A549 (cell line): ENCODE results near the gene PAXIP1. TPM values are rescaled to one million over a fixed set of nuclear protein-coding genes. Genes with fewer than 3 reads are reported as not detected.

Experiments used
- ATAC-seq, 2 experiments: fragments of 200-7000 bp in 1 of 2; fragments of >200 bp in 1 of 2; cut with Nextera tagmentation in 1 of 2; cut with Tn5 transposase in 1 of 2; 3 replicates each; pipeline versions ENCODE4 v1.8.0 to v1.9.1; 2018 to 2020; ENCODE audit warnings: mild to moderate bottlenecking in 1 of 2, moderate library complexity in 1 of 2
- CTCF ChIA-PET: fragments of 300-600 bp; sonication (Branson Sonifier 250); formaldehyde crosslinking; extraction: SDS; loops from one replicate; lab custom pipeline; 2021; ENCODE audit warnings: antibody characterized with exemption, inconsistent platforms; lab: Yijun Ruan, JAX
- POLR2A ChIA-PET: fragments of 350-600 bp; formaldehyde crosslinking; extraction: SDS; loops from one replicate; lab custom pipeline; 2021; ENCODE audit warnings: antibody characterized with exemption, inconsistent platforms; lab: Yijun Ruan, JAX
- DNase-seq, 2 experiments: peaks; one replicate each; pipeline versions ENCODE4 v3.0.0 to v3.0.0-alpha.2; 2011 to 2016; ENCODE audit warnings: low read depth in 1 of 2, low spot score in 1 of 2
- FAIRE-seq: peaks from 2 replicates; lab custom pipeline; 2011; peaks lifted over from hg19 to GRCh38; lab: Jason Lieb, UNC
- H3K27ac ChIP-seq, 2 experiments: fragments of >200 bp; sonication (Bioruptor Twin); formaldehyde crosslinking; 3 replicates each; pipeline ENCODE4 v1.5.1; 2016 to 2017
- H3K4me1 ChIP-seq: fragments of >200 bp; sonication (Bioruptor Twin); formaldehyde crosslinking; 3 replicates; pipeline ENCODE4 v1.6.1; 2016
- H3K4me2 ChIP-seq: fragments of >200 bp; sonication (Bioruptor Twin); formaldehyde crosslinking; 3 replicates; pipeline ENCODE4 v1.6.1; 2016
- H3K4me3 ChIP-seq: fragments of >200 bp; sonication (Bioruptor Twin); formaldehyde crosslinking; 3 replicates; pipeline ENCODE4 v1.5.1; 2016
- H3K9me3 ChIP-seq: fragments of >200 bp; sonication (Bioruptor Twin); formaldehyde crosslinking; 3 replicates; pipeline ENCODE4 v1.6.1; 2016
- BCL3 ChIP-seq: fragments of >200 bp; sonication (Bioruptor Twin); formaldehyde crosslinking; IDR thresholded peaks from 3 replicates; pipeline ENCODE4 v1.6.1; 2016
- CBX2 ChIP-seq: fragments of 200-600 bp; sonication (generic); IDR thresholded peaks from 2 replicates; pipeline ENCODE4 v1.6.1; 2016; ENCODE audit warnings: low read depth, mild to moderate bottlenecking, borderline replicate concordance
- CBX8 ChIP-seq: fragments of 200-600 bp; sonication (generic); IDR thresholded peaks from 2 replicates; pipeline ENCODE4 v1.6.1; 2016
- CEBPB ChIP-seq, 2 experiments: fragments of >200 bp in 1 of 2; sonication (Bioruptor Twin) in 1 of 2; formaldehyde crosslinking in 1 of 2; IDR thresholded peaks; 2 replicates each; pipeline ENCODE4 v1.6.1; 2012 to 2016
- CHD2 ChIP-seq: fragments of 150-350 bp; IDR thresholded peaks from 2 replicates; pipeline ENCODE4 v1.6.1; 2014; ENCODE audit warnings: low read length; ENCODE audit not compliant: partially characterized antibody
- CTCF ChIP-seq: fragments of >200 bp; sonication (Bioruptor Twin); formaldehyde crosslinking; IDR thresholded peaks from 3 replicates; pipeline ENCODE4 v1.5.1; 2016
- FOSL2 ChIP-seq, 2 experiments: fragments of 450-650 bp in 1 of 2; fragments of >200 bp in 1 of 2; sonication (Bioruptor Twin) in 1 of 2; formaldehyde crosslinking; IDR thresholded peaks; 2 replicates each; pipeline versions ENCODE4 v1.5.0 to v1.6.1; 2016 to 2020; ENCODE audit warnings: mild to moderate bottlenecking in 1 of 2, moderate library complexity in 1 of 2
- HDAC2 ChIP-seq: fragments of 200-600 bp; sonication (generic); IDR thresholded peaks from 2 replicates; pipeline ENCODE4 v1.6.1; 2016
- HEYL ChIP-seq: fragments of 250-450 bp; sonication (Bioruptor Pico); IDR thresholded peaks from 2 replicates; pipeline ENCODE4 v1.8.0; 2021; ENCODE audit warnings: mild to moderate bottlenecking, moderate library complexity
- HOXA7 ChIP-seq: fragments of 250-450 bp; sonication (Bioruptor Pico); IDR thresholded peaks from 2 replicates; pipeline ENCODE4 v1.5.0; 2020; ENCODE audit warnings: mild to moderate bottlenecking, moderate library complexity
- HOXB13 ChIP-seq: fragments of 250-450 bp; sonication (Bioruptor Pico); IDR thresholded peaks from 2 replicates; pipeline ENCODE4 v1.5.0; 2020; ENCODE audit warnings: low read depth, mild to moderate bottlenecking, moderate library complexity
- JUN ChIP-seq, 2 experiments: fragments of >200 bp; sonication (Bioruptor Twin); formaldehyde crosslinking; IDR thresholded peaks; 2 replicates in 1 of 2; 3 replicates in 1 of 2; pipeline ENCODE4 v1.6.1; 2016 to 2017
- JUNB ChIP-seq: fragments of >200 bp; sonication (Bioruptor Twin); formaldehyde crosslinking; IDR thresholded peaks from 2 replicates; pipeline ENCODE4 v1.6.1; 2016
- KDM1A ChIP-seq: fragments of 200-600 bp; sonication (generic); IDR thresholded peaks from 2 replicates; pipeline ENCODE4 v1.6.1; 2016; ENCODE audit warnings: low read depth, mild to moderate bottlenecking
- MAFK ChIP-seq: fragments of 450-650 bp; IDR thresholded peaks from 2 replicates; pipeline ENCODE4 v1.6.1; 2014; ENCODE audit not compliant: partially characterized antibody
- MAZ ChIP-seq: fragments of 150-350 bp; IDR thresholded peaks from 2 replicates; pipeline ENCODE4 v1.6.1; 2014; ENCODE audit warnings: antibody characterized with exemption, low read depth, low read length, borderline replicate concordance
- NFE2L2 ChIP-seq: fragments of 150-350 bp; conservative IDR thresholded peaks from 2 replicates; pipeline ENCODE4 v1.6.1; 2014; ENCODE audit warnings: low read length
- NR3C1 ChIP-seq: fragments of >200 bp; sonication (Bioruptor Twin); formaldehyde crosslinking; IDR thresholded peaks from 3 replicates; pipeline ENCODE4 v1.6.1; 2017
- PBX3 ChIP-seq: IDR thresholded peaks from 2 replicates; pipeline ENCODE4 v1.6.1; 2012
- RARB ChIP-seq: fragments of 250-450 bp; sonication (Bioruptor Pico); IDR thresholded peaks from 2 replicates; pipeline ENCODE4 v1.8.0; 2021; ENCODE audit warnings: mild to moderate bottlenecking, moderate library complexity
- RCOR1 ChIP-seq: fragments of 150-350 bp; IDR thresholded peaks from 2 replicates; pipeline ENCODE4 v1.6.1; 2014; ENCODE audit warnings: antibody characterized with exemption, low read length, low read depth
- ZFP36 ChIP-seq: fragments of 450-650 bp; IDR thresholded peaks from 2 replicates; pipeline ENCODE4 v1.6.1; 2014; ENCODE audit warnings: borderline replicate concordance; ENCODE audit not compliant: partially characterized antibody
- ZNF302 ChIP-seq: fragments of 250-450 bp; sonication (Bioruptor Pico); IDR thresholded peaks from 2 replicates; pipeline ENCODE4 v1.9.0; 2021; ENCODE audit warnings: inconsistent platforms, mild to moderate bottlenecking, moderate library complexity
- WGBS: methylation state at CpG from one replicate; pipeline ENCODE4 v1.1.6; 2017; ENCODE audit errors: missing lambda C conversion rate; 5-methylcytosine and 5-hydroxymethylcytosine counted together
- polyA plus RNA-seq, 4 experiments: library from polyadenylated mRNA; depleted of rRNA in 3 of 4; stranded (reverse); fragments of >200 nt; fragmentation: RNase III in 1 of 4; extraction: RNeasy Plus Mini Kit Qiagen cat#74134 plus additional on column Dnase treatment in 1 of 4; gene quantifications; 2 replicates in 3 of 4; 3 replicates in 1 of 4; pipeline ENCODE4 v1.2.3, GENCODE V29; 2011 to 2017
- TF ChIP-seq, protein P1 (sequence below): IDR thresholded peaks from 2 replicates; pipeline ENCODE4 v1.6.1; 2012; ENCODE audit warnings: low read depth, borderline replicate concordance

The PAXIP1 gene
- polyA plus RNA-seq, 2 of the 4 experiments (the other 2 are of a cell fraction) = 15.3 to 15.7 TPM

DNA sequence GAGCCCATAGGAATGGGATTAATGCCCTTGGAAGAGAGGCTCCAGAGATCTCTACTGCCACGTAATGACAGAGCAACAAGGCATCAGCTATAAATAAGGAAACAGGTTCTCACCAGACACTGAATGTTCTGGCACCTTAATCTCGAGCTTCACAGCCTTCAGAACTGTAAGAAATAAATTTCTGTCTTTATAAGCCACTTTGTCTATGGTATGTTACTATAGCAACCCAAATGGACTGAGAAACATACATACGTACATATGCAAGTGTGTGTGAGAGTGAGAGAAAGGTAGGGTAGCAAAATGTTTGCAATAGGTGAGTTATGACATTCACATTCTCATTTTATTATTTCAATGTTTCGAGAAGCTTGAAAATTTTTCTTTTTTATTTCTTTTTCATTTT is 45.1 kb upstream of the PAXIP1 start:
- FAIRE-seq = no peak
- ATAC-seq = no peak
- H3K9me3 ChIP-seq = no peaks in the 10 kb centered on the region
- ChIA-PET CTCF (interaction anchor here (1.2 kb wide), 1 partner anchor 13 kb away, joined by 4 read pairs; no protein-coding TSS in a partner anchor), POLR2A (no interaction called here)
- no peak overlapping the region for H3K4me3 ChIP-seq
- no peak for DNase-seq
- no peak overlapping the region for H3K27ac ChIP-seq
- H3K4me2 ChIP-seq = no peak overlapping the region
- TF ChIP-seq JUNB (no peak), MAZ (no peak), NR3C1 (no peak), CTCF (no peak), HOXA7 (CRISPR knock-in tag) (no peak), CHD2 (no peak), ZFP36 (no peak), CBX8 (no peak), HOXB13 (CRISPR knock-in tag) (no peak), HEYL (CRISPR knock-in tag) (no peak), RARB (CRISPR knock-in tag) (no peak)
- TF ChIP-seq, all 56 proteins: peak for 0
- WGBS = 18% methylated on average over 4 of the region's 4 CpGs
- no peaks in the 10 kb centered on the region for H3K4me1 ChIP-seq

- Histone ChIP-seq H3K4me3 (no peak overlapping the region), H3K4me2 (no peak overlapping the region), H3K4me1 (no peaks in the 10 kb centered on the region), H3K27ac (no peak overlapping the region), H3K9me3 (no peaks in the 10 kb centered on the region)
- TF ChIP-seq RCOR1 = no peak
- TF ChIP-seq NFE2L2 = no peak
- TF ChIP-seq MAFK = no peak
- TF ChIP-seq CEBPB (IDR thresholded peaks at IDR 0.05) = no peak
- TF ChIP-seq CBX2 = no peak
- no peak for TF ChIP-seq PBX3
- TF ChIP-seq KDM1A = no peak
- TF ChIP-seq ZNF302 = no peak
- TF ChIP-seq JUNB = no peak
- no peak for TF ChIP-seq FOSL2 (IDR thresholded peaks at IDR 0.05)
- no peak for TF ChIP-seq FOSL2 (CRISPR knock-in tag; IDR thresholded peaks at IDR 0.05)
- TF ChIP-seq CHD2 = no peak
- TF ChIP-seq BCL3 = no peak
- TF ChIP-seq HEYL (CRISPR knock-in tag) = no peak
- TF ChIP-seq JUN (IDR thresholded peaks at IDR 0.05) = no peak
- no peak for TF ChIP-seq CTCF
- no peak for TF ChIP-seq HDAC2
- TF ChIP-seq, protein P1, sequence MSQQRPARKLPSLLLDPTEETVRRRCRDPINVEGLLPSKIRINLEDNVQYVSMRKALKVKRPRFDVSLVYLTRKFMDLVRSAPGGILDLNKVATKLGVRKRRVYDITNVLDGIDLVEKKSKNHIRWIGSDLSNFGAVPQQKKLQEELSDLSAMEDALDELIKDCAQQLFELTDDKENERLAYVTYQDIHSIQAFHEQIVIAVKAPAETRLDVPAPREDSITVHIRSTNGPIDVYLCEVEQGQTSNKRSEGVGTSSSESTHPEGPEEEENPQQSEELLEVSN = no peak
- ChIA-PET POLR2A (no interaction called here), CTCF (no interaction called here)
- ATAC-seq (no peak), FAIRE-seq (no peak), DNase-seq (no peak)
- WGBS = 10% methylated on average over 4 of the region's 4 CpGs
Observed at GRCh38 chr7:155043756-155044155, 40.8 kb upstream of the PAXIP1 start.
